ENCODE measurements around the gene TMEM181.

DNA sequence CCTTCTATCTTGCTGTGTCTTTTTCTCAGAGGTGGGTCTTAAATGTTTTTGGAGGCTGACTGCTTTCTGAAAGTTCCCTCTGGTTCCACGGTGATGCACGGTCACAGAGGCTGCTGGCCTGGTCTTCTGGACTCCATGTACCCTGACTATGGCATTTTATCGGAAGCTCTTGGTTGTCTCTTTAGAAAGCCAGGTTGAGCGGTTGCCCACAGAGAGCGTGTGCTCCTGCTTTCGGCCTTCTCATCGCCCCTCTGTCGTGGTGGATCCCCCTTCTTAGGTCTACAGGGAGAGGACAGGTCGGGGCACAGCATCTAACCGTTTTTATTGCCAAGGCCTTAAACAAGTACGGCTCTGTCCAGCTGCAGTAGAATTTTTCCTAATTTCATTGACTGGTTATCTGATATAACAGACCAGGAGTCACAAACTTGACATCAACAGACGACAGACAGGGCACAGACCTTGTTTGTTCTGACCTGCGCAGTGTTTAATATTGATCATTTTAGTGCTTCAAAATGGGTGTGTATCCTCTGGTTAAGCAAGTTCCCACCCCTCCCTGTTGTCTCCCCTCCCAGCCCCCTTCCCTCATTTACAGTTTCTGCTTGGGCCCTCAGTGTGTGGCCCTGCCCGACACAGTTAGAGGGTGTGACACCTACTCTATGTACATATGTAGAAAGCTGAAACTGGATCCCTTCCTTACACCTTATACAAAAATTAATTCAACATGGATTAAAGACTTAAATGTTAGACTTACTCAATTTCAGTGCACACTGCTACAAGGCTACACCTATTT, 114.6 kb downstream of the TMEM181 start:
- TF ChIP-seq, protein P1, sequence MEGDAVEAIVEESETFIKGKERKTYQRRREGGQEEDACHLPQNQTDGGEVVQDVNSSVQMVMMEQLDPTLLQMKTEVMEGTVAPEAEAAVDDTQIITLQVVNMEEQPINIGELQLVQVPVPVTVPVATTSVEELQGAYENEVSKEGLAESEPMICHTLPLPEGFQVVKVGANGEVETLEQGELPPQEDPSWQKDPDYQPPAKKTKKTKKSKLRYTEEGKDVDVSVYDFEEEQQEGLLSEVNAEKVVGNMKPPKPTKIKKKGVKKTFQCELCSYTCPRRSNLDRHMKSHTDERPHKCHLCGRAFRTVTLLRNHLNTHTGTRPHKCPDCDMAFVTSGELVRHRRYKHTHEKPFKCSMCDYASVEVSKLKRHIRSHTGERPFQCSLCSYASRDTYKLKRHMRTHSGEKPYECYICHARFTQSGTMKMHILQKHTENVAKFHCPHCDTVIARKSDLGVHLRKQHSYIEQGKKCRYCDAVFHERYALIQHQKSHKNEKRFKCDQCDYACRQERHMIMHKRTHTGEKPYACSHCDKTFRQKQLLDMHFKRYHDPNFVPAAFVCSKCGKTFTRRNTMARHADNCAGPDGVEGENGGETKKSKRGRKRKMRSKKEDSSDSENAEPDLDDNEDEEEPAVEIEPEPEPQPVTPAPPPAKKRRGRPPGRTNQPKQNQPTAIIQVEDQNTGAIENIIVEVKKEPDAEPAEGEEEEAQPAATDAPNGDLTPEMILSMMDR (IDR thresholded peaks at IDR 0.05): no peak
- no peak for TF ChIP-seq FOSL2 (IDR thresholded peaks at IDR 0.05)
- no peak for TF ChIP-seq FOSL2 (CRISPR knock-in tag; IDR thresholded peaks at IDR 0.05)
- TF ChIP-seq, protein P2, sequence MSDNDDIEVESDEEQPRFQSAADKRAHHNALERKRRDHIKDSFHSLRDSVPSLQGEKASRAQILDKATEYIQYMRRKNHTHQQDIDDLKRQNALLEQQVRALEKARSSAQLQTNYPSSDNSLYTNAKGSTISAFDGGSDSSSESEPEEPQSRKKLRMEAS (IDR thresholded peaks at IDR 0.05): no peak
- TF ChIP-seq POLR2A (IDR thresholded peaks at IDR 0.05; ENCODE audit: low read length): no peak
- TF ChIP-seq RAD21 (conservative IDR thresholded peaks at IDR 0.05 in 1 of 2, IDR thresholded peaks at IDR 0.05 in 1 of 2): no peak
- TF ChIP-seq ZSCAN20 (CRISPR knock-in tag; IDR thresholded peaks at IDR 0.05): no peak
- no peak for TF ChIP-seq RFX5 (IDR thresholded peaks at IDR 0.05)
- TF ChIP-seq CEBPB (IDR thresholded peaks at IDR 0.05): no peak
- TF ChIP-seq CHD2 (IDR thresholded peaks at IDR 0.05; ENCODE audit: low read length, partially characterized antibody): no peak
- TF ChIP-seq MYC (IDR thresholded peaks at IDR 0.05; ENCODE audit: borderline replicate concordance, low read length): no peak
- no peak for TF ChIP-seq KDM5A (IDR thresholded peaks at IDR 0.05)
